ENCODE measurements around the gene HRH3.
A peak's percentile ranks its signal among the peaks of the same experiment; 100 is the strongest.

The HRH3 gene

DNA sequence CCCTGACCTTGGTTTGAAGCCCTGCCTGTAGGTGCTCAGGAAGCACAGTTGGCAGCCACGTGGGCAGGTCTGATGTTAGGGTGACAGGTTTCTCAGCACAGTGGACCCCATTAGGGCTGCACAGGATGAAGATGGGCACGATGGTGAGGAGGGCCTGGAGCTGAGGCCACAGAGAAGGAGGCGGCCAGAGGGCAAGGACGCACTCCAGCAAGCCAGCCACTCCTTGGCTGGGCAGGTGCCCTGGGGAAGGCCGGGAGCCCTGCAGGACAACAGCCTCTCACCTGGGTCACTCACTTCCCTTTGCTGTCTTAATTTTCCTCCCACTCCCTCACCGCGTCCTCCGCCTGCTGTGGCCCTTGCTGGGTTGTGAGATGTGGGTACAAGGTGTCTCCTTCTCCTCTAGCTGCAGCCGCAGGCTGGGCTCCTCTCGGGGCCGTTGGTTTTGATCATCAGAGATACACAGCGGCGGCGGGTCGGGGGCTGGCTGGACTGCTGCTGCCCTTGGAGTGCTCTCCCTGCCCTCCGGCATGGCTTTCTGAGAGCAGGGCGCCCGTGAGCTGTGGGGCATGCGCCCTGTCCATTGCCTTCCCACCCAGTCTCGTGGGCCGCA lies 23.9 kb upstream of the HRH3 start:
- no peak for DNase-seq

DNA sequence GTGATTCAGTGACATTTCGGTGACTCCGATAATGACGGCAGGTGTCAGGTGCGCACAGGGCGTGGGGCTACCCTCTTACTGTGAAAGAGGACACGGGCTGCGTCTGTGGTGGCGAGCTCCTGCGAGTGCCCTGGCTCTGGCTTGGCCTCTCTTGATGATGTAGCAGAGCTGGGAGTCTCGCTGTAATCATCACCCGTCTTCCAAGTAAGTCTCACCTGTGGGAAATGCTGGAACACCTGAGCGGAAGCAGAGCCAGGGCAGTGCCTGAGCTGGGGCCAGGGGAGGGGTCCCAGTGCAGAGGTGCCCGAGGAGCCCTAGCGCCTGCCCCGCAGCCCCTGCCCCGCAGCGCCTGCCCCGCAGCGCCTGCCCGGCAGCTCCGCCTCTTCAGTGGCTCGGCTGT lies 23.0 kb upstream of the HRH3 start:
- DNase-seq = no peak

DNA sequence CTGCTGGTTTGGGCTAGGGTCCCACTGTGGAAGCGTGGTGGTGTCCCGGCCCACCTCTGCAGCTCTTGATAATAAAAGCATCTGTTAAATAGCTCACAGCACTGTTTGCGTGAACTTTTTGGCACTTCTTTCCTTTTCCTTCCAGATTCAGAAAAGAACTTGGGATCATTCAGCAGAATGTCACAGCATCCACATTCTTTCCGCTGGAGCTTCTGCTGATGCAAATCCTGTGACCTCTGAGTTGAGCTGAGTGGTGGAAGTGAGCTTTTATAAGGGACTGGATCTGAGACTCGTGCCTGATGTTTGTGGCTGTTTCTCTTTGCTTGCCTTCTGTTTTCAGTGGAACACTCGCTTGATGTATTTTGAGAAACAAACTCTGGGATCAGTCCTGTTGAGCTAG lies 22.1 kb upstream of the HRH3 start:
- no peak for DNase-seq

DNA sequence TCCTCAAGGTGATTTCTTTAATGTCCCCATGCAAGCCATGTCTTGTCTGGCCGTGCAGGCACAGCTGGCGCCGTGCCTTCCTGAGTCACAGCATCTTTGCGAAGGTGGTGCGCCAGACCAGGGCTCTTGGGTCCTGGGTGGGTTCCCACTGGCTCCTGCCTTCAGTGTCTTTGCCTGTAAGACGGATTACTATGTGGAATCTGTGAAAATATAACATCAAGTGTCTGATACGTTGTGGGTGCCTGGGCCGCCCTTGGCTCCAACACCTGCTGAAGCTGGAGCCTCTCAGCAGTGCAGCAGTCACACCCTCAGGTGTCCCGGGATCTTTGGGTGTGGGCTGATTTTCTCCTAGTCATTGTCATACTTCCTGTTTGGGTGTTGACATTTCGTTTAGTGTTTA lies 21.4 kb upstream of the HRH3 start:
- no peak for DNase-seq

DNA sequence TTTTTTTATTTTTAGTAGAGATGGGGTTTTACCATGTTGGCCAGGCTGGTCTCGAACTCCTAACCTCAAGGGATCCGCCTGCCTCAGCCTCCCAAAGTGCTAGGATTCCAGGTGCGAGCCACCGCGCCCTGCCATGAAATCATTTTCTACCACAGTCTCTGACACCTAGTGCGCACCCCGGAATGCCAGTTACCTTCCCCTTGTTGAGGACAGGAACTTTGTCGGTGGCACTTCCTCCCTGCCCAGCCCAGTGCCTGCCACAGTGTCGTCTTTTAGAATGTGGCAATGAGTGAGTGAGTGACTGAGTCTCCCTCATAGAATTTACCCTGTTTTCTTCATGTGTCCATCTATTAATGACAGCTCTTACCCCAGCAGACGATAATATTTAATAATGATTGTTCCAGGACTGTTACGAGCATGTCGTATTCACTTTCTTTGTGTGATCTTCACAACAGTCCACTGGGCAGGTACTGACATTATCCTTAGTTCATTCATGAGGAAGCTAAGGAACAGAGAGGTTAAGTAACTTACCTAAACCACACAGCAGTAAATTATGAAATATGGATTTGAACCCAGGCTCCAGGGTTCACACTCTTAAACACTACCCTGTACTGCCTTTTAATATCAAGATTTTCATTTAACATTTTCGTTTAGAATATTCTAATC lies 20.1 kb upstream of the HRH3 start:
- peak in 1 of 2 experiments; percentile 11 for DNase-seq

DNA sequence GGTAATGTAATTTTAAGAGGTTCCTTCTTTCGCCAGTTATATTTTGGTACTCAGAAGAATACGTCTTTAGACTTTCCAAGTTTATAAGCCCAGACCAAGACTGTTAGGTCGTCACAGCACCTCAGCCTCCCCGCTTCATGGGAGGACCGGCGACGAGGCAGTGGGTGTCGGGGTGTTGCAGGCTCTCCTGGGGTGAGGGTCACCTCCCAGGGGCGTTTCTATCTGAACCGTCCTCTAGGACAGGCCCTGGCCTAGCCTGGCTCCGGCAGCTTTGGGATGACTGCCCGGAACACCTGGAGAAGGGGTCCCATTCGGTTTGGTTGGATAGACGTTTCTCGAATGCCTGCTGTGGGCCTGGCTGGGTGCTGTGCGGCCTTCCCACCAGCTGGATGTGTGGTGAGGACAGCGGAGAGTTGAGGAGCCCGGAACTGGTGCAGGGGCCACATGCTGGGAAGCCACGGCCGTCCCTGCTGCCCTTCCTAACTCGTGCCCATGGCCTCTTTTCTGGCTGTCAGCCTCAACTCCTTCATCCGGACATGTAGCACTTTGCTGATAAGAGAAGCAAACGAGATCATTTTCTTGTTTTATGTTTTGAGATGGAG lies 19.3 kb upstream of the HRH3 start:
- no peak for DNase-seq

DNA sequence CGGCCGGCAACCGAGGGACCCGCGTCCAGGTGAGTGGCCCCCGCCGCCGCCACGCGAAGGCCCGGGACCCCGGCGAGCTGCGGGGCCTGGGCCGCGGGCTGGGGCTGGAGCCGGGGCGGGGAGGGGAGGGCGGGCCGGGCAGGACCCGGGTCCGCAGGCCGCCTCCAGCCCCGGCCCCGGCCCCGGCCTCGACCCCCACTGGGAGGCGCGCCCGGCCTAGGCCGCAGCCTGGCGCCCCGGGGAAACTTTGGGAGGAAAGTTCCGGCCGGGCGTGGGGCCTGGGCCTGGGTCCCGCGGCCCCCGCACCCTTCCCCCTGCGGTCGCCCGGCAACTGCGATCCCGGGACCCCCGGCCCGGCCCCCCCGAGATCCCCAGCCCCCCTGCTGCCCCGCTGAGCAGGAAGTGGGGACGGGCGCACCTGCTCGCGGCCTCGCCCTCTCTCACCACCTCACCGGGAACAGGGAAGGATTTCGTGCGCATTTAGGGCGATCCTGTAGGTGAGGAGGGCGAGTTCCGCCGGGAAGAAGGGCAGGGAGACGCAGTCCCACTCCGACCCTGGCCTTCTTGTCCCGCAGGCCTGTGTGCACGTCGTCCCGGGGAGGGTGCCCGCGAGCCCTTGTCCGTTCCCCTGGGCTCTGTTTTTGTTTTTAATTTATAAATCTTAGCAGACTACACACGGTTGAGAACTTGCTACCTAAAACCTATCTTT lies 18.6 kb upstream of the HRH3 start:
- DNase-seq = no peak

DNA sequence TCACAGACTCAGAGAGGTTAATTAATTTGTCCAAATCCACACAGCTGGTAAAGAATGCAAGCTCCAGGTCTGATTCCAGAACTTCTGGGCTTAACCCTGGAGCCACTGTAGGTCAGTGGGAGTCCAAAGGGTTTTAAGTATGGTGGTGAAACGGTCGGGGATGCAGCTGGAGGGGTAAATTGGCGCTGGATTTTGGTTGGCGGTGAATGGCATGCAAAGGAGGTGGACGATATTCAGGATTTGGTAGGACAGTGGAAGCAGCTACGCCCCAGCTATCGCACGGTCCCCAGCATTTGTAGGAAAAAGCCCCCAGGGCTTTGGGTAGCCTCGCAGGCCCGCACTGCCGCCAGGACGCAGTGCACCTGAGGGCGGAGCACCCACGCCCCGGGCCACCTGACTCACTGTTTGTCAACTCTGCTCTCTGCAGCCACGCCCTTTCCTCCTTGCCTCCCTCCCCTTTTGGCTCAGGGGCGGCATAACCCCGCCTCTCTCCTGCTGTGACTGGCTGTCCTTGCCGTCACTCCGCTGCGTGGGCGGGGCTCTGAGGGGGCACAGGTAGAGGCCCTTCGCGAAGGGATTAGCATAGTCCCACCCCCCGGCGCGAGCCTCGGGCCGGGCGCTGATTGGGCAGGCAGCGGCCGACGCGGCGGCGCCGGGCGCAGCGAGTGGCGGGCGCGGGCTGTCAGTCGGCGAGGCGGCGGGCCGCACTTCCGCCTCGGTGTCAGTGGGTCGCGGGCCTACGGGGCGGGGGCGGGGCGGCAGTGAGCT lies 17.9 kb upstream of the HRH3 start, which contains the start of gene OSBPL2:
Gene OSBPL2 (plus strand): TSS at position 721 of the 768 bp plus-strand sequence. CDS start 17,664 bp downstream, outside the sequence.
- peak; percentile 92 to 93 for DNase-seq

DNA sequence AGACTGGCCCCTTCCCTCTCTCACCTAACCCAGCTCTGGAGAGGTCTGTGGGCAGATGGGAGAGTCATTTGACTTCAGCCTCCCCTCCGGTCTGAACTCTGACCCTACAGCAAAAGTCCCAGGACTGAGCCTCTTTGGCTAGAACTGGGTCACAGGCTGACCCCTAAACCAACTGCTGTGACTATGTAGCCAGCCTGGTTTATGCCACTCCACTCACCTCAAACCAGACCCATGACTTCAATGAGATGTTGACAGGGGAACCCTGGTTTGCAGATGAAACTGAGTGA lies 17.4 kb upstream of the HRH3 start:
- DNase-seq = no peak

DNA sequence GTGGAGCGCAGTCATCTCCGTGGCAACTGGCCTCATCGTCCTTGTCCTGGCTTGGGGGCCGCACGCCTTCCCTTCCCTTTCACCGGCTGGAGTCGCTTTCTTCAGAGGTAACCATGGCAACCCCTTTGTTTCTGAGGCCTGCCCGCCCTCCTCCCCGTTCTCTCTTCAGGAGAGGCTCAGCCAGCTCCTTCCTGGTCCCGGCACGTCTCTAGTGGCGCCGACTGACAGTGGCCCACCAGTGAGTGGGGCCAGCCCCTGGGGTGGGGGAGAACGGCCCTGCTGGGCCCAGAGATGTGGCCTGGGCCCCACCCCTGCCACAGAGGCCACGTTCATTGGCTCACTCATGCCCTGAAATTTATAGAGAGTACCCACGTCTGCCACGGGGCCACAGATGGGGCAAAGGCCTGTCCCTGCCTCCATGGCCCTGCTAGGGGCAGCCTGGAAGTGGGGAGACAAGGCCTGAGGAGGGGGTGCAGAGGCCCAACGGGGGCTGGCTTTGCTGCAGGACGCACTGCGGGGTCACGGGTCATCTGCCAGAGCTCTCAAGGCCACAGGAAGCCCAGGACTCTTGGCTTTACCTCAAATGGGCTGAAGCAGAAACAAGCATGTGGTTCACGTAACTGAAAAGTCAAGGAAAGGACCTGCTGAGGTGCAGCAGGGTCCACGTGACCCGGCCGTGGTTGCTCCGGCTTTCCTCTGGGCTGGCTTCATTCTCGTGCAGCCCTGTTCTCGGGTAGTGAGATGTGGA lies 16.9 kb upstream of the HRH3 start:
- DNase-seq = no peak

DNA sequence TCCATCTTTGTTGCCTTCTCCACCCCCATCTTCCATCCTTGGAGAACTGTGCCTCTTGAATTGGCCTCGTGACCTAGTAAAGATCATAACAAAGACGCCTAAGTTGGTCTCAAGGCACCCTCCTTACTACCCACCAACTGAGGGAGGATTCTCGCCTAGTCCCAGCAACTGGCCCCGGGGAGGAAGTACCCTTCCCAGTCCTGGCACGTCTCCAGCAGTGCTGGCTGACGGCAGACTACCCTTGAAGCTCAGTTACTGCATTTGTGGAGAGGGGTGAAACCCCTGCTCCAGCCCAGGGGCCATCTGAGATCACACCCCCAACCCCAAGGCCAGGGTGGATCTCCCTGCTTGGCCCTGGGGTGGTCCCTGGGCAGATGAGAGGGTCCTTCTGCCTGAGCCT lies 16.1 kb upstream of the HRH3 start:
- no peak for DNase-seq

DNA sequence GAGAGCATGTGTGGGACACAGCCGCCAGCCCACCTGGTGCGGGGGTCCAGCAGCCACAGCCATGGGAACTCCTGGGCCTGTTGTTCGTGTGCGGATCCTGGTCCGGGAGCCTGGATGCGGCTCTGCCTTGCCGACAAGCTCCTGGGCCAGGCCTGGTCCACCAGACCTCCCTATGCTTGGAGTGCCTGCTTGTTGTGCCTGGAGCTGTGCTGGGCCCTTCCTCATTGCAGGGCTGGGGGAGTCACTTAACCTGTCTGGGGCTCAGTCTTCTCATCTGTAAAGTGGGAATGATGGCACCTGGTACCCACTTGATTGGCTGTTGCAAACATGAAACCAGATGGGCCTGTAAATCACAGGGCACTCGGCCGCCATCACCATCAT lies 15.7 kb upstream of the HRH3 start:
- DNase-seq = no peak

DNA sequence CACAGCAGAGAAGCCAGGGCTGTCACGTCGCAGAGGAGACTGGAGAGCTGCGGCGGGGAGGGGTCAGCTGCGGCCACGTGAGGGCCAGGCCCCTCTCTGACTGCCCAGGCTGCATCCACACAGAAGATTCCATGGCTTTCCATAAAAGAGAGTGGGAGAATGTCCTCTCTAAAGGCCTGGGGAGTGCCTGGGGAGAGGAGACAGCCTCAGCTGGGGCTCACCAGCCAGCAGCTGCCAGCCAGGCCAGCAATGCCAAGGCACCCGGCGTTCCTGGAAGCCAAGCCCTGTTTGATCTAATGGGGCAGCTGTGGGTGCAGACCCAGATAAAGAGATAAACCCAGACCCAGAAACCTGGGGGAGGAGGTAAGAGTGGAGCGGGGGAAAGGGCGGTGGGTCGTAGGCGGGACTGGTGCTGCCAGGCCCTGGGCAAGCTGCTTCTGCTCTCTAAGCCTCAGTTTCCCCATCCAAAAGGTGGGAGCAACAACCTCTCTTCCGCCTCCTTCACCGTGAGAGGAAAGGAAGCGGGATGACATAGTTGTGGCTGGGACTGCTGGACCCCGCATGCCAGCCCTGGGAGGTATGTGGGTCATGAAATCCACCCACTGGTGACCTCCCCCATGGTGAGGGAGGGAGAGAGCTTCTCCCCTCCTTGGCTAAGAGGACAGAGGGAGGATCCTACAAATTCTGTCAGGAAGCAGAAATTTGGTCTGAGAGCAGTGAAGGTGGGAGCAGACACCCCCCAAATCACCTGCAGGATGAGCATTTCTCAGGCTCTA lies 15.1 kb upstream of the HRH3 start:
- DNase-seq = no peak

DNA sequence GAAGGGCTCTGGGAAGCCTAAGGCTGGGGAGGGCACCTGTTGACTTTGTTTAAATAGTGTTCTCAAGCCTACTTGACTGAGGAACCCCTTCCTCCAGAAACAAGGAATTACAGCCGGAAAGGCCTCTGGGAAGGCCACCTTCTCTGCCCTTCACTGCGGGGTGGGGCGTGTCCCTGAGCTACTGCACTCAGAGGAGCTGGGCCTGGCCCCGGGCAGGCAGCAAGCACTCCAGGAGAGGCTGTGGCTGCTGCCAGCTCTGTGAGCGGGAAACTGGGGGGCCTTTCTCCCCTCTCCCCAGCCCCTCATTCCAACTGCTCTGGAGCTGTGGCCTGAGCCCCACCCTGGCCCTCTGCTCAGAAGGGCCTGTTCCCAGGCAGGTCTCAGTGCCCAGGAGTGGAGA lies 14.3 kb upstream of the HRH3 start:
- no peak for DNase-seq

DNA sequence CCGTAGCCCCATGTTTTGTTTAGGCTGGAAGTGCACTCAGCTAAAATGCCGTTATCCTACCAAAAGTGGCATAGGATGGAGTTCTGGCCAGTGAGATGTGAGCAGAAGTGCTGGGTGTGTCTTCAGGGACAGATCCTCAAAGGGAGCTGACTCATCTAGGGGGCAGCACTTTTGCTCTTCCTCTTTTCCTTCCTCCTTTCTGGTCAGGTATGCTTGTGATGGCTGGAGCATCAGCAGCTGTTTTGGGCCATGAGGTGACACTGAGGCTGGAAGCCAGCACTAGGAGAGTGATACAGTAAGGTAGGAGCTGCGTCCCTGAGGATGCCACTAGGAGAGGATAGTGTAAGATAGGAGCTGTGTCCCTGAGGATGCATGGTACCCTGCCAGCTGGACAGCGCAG lies 13.6 kb upstream of the HRH3 start:
- no peak for DNase-seq

DNA sequence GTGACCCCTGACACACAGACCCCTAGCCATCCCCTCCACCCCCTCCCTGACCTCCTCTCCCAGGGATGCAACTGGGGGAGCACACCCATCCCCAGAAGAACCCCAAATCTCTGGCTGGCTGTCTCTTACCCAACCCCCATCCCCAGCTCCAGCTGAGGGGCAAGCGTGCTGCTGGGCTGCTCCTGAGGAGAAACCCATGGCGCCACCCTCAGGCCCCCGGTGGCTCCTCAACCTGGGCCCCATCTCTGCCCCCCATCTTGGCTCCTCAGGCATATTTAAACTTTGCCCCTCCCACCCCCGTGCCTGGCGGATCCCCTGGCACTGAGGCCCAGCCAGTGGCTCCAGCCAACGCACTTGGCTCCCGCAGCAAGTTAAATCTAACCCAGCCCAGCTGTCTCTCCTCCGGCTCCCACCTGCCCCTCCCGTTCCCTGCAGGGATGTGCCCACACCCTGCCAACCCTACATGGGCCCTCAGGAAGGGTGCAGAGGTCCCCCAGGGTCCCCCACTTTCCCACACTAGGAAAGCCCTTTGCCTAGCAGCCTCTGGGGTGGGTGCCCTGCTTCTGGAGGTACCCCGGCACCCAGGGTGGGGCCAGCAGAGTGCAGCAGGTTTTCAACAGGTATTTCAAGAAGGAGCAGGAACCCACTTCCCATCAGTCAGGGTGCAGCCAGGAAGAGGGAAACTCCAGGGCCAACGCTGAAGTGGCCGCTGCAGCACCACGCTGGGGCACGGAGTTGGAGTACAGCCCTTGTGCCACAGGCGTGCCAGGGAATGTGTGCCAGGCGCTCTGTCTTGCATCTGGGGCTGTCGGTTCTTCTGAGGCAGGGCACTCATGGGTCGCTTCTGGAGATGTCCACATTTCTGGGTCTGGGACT lies 12.9 kb upstream of the HRH3 start:
- no peak for DNase-seq

DNA sequence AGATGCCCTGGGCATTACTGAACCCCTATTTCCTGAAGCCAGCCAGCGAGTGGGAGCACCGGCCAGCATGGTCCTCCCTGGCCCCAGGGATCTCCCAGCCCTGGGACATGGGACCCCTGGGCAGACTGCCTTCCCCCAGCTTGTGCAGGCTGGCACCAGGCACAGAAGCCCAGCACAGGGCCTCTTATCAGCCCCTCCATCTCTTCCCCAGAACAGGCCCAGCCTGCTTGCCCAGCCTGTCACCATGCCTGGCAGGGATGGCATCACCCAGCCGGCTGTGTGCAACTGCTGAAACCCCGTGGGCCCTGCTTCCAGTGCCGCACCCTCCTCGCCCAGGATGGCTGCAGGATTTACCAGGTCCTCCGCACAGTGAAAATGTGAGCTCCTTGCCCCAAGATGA lies 12.1 kb upstream of the HRH3 start:
- DNase-seq = no peak

DNA sequence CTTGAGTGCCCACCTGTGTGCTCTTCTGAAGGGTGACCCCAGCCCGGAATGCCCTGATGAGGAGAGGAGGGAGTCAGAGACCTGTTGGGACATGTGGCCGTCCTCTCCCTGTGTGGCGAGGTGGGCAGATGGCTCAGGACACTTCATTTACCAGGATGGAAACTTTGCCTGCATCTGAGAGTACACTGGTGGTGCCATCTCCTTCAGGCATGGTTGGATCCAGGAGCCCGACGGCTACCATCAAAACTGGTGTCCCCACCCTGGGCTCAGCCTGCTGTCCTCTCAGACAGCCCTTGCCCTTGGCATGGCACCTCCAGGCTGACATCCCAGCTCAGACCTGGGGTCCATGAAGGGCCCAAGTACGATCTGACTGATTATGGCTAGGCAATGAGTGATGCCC lies 11.2 kb upstream of the HRH3 start:
- DNase-seq = no peak

DNA sequence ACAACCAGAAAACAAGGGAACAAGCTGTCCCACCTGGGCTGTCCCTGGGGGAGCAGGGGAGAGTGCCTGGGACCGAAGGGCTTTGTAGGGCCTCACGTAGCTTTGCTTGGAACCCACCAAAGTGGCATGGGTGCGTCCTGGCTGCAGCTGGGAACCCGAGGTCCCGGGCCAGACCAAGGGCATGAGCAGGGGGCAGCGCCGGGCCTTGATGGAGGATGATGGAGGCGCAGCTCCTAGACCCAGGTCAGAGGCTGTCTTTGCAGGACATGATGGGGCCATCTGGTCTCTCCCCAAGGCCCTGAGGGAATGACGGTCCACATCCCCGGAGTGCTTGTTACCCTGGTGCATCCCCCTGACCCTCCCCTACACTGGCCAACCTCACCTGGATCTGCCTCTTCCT lies 10.6 kb upstream of the HRH3 start:
- DNase-seq = no peak

DNA sequence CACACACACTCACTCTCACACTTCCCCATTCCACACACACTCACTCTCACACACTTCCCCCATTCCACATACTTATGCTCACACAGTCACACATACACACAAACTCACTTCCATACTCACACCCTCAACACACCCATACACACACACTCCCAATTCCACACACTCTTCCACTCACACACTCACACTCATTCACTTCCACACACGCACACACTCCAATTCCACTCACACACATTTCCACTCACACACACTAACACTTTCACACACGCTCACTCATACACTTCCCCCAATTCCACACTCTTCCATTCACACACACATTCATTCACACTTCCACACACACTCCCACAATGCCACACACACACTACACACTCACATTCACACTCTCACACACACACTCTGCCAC lies 10.2 kb upstream of the HRH3 start:
- no peak for DNase-seq

DNA sequence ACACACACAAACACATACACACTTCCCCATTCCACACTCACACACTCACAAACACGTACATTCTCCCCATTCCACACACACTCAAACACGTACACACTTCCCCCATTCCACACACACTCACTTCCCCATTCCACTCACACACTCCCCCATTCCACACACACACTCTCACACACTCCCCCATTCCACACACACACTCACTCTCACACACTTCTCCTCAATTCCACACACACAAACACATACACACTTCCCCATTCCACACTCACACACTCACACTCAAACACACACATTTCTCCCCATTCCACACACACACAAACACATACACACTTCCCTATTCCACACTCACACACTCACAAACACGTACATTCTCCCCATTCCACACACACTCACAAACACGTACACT lies 9.6 kb upstream of the HRH3 start:
- DNase-seq = no peak

All from AML-193 (cell line).